Smooth muscle cell (in vitro differentiated cells): ENCODE measurements around the gene OXTR. TPM values are rescaled to one million over a fixed set of nuclear protein-coding genes. Genes with fewer than 3 reads are reported as not detected.

Source experiments
- DNase-seq: peaks from one replicate; lab custom pipeline; 2025; ENCODE audit not compliant: unreplicated experiment; lab: John Stamatoyannopoulos, UW
- H2AFZ ChIP-seq: fragments of 200-600 bp; sonication (generic); 2 replicates; pipeline ENCODE4 v1.6.0; 2016; ENCODE audit warnings: antibody characterized with exemption, low read depth, mild to moderate bottlenecking
- H3F3A ChIP-seq: fragments of 200-600 bp; sonication (generic); 2 replicates; pipeline ENCODE4 v1.6.0; 2017; ENCODE audit warnings: antibody characterized with exemption, low read depth
- H3K27ac ChIP-seq: fragments of 200-600 bp; sonication (generic); 2 replicates; pipeline ENCODE4 v1.5.1; 2016; ENCODE audit warnings: low read depth, mild to moderate bottlenecking
- H3K27me3 ChIP-seq: fragments of 200-600 bp; sonication (generic); 2 replicates; pipeline ENCODE4 v1.6.1; 2016; ENCODE audit warnings: low read depth, mild to moderate bottlenecking
- H3K36me3 ChIP-seq: fragments of 200-600 bp; sonication (generic); 2 replicates; pipeline ENCODE4 v1.5.1; 2016; ENCODE audit warnings: low read depth
- H3K4me1 ChIP-seq: fragments of 200-600 bp; sonication (generic); 2 replicates; pipeline ENCODE4 v1.5.1; 2016; ENCODE audit warnings: low read depth
- H3K4me2 ChIP-seq: fragments of 200-600 bp; sonication (generic); 2 replicates; pipeline ENCODE4 v1.6.0; 2016; ENCODE audit warnings: mild to moderate bottlenecking
- H3K4me3 ChIP-seq: fragments of 200-600 bp; sonication (generic); 2 replicates; pipeline ENCODE4 v1.5.1; 2016; ENCODE audit warnings: mild to moderate bottlenecking
- H3K79me2 ChIP-seq: fragments of 200-600 bp; sonication (generic); 2 replicates; pipeline ENCODE4 v1.6.0; 2016; ENCODE audit warnings: low read depth, mild to moderate bottlenecking
- H3K9ac ChIP-seq: fragments of 200-600 bp; sonication (generic); 2 replicates; pipeline ENCODE4 v1.6.0; 2016; ENCODE audit warnings: low read depth
- H3K9me3 ChIP-seq: fragments of 200-600 bp; sonication (generic); replicated peaks from 2 replicates; pipeline ENCODE4 v1.5.1; 2016; ENCODE audit warnings: low read depth
- H4K20me1 ChIP-seq: fragments of 200-600 bp; sonication (generic); 2 replicates; pipeline ENCODE4 v1.6.0; 2016; ENCODE audit warnings: low read depth
- WGBS: methylation state at CpG from one replicate; pipeline ENCODE4 v1.1.7; 2016; ENCODE audit warnings: low lambda C conversion rate; 5-methylcytosine and 5-hydroxymethylcytosine counted together
- polyA plus RNA-seq: library from polyadenylated mRNA; unstranded; fragments of >200 nt; fragmentation: Nextera tagmentation; extraction: Ambion mirVana; gene quantifications from 2 replicates; pipeline ENCODE4 v1.2.1, GENCODE V29; 2016
- total RNA-seq: library from RNA; depleted of rRNA; stranded (reverse); fragments of >200 nt; gene quantifications from 2 replicates; pipeline ENCODE4 v1.2.3, GENCODE V29; 2014
- TF ChIP-seq, protein P1 (sequence below): fragments of 200-600 bp; sonication (generic); IDR thresholded peaks from 2 replicates; pipeline ENCODE4 v1.5.1; 2017; ENCODE audit warnings: borderline replicate concordance, mild to moderate bottlenecking, antibody characterized with exemption; ENCODE audit not compliant: insufficient read depth, poor library complexity, severe bottlenecking

Gene OXTR
- total and polyA plus RNA-seq, 2 experiments from 2014 or later = 0.54 to 1.1 TPM

DNA sequence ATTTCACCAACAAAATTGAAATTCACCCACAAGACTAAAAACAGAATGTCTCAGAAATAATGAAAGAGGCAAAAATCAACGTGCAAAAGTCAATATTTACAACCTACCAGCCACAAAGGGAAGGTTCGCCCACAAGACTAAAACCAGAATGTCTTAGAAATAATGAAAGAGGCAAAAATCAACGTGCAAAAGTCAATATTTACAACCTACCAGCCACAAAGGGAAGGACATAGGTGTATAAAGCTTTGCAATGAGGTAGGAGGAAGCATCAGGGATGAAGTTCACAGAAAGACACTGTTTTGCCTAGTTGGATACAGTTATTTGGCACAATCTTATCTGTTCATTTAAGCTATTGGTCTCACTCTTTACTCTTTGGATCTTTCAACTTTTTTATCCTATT is 14.3 kb downstream of the OXTR start:
- H3K27ac ChIP-seq = no peak overlapping the region
- H4K20me1 ChIP-seq = no peaks in the 10 kb centered on the region
- no peaks in the 10 kb centered on the region for H3K4me1 ChIP-seq
- no peaks in the 10 kb centered on the region for H3K9me3 ChIP-seq
- H3K79me2 ChIP-seq = no peaks in the 10 kb centered on the region
- no peak overlapping the region for H3K9ac ChIP-seq
- no peaks in the 10 kb centered on the region for H3K27me3 ChIP-seq
- DNase-seq = no peak
- TF ChIP-seq, protein P1, sequence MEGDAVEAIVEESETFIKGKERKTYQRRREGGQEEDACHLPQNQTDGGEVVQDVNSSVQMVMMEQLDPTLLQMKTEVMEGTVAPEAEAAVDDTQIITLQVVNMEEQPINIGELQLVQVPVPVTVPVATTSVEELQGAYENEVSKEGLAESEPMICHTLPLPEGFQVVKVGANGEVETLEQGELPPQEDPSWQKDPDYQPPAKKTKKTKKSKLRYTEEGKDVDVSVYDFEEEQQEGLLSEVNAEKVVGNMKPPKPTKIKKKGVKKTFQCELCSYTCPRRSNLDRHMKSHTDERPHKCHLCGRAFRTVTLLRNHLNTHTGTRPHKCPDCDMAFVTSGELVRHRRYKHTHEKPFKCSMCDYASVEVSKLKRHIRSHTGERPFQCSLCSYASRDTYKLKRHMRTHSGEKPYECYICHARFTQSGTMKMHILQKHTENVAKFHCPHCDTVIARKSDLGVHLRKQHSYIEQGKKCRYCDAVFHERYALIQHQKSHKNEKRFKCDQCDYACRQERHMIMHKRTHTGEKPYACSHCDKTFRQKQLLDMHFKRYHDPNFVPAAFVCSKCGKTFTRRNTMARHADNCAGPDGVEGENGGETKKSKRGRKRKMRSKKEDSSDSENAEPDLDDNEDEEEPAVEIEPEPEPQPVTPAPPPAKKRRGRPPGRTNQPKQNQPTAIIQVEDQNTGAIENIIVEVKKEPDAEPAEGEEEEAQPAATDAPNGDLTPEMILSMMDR = no peak
- no peaks in the 10 kb centered on the region for H3F3A ChIP-seq
- 74% methylated on average over 3 of the region's 3 CpGs for WGBS
- no peak overlapping the region for H3K4me3 ChIP-seq
- no peak overlapping the region for H2AFZ ChIP-seq
- no peaks in the 10 kb centered on the region for H3K36me3 ChIP-seq
- H3K4me2 ChIP-seq = no peak overlapping the region

DNA sequence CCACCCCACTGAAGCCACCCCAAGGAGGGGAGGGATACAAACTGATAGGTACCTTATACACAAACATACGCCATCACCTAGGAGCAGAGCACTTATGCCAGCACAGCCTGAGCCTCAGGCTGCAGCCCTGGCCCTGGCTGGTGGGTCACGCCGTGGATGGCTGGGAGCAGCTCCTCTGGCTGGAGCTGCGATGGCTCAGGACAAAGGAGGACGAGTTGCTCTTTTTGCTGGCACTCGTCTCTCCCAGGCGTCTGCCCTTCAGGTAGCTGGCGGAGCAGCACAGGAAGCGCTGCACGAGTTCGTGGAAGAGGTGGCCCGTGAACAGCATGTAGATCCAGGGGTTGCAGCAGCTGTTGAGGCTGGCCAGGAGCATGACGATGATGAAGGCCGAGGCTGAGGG is 16.6 kb downstream of the OXTR start:
- no peaks in the 10 kb centered on the region for H3K27me3 ChIP-seq
- no peaks in the 10 kb centered on the region for H3K4me1 ChIP-seq
- no peaks in the 10 kb centered on the region for H3F3A ChIP-seq
- no peak overlapping the region for H3K27ac ChIP-seq
- H3K4me3 ChIP-seq = no peak overlapping the region
- no peak overlapping the region for H2AFZ ChIP-seq
- 97% methylated on average over 14 of the region's 14 CpGs for WGBS
- H3K9me3 ChIP-seq = no peaks in the 10 kb centered on the region
- no peak overlapping the region for H3K9ac ChIP-seq
- H4K20me1 ChIP-seq = no peaks in the 10 kb centered on the region
- H3K79me2 ChIP-seq = no peaks in the 10 kb centered on the region
- no peaks in the 10 kb centered on the region for H3K36me3 ChIP-seq
- DNase-seq = no peak
- TF ChIP-seq, protein P1 = no peak
- no peak overlapping the region for H3K4me2 ChIP-seq

DNA sequence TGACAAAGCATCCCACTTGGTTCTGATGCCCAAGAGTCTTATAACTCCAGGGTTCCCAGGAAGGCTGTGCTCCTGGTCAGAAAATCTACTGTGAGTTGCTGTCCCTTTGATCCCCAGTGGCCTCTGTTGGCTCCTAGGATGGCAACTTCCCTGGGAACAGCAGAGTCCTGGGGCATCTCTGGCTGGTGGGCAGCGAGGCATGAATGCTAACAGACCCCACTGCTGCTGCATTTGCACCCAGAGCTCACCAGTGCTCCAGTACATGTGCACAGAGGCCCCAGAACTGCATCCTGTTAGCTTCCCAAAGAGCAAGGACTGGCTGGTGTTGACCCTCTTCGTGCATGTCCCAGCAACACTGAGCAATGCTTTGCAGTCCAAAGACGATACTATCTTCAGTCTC is 20.1 kb downstream of the OXTR start:
- H3K4me3 ChIP-seq = no peak overlapping the region
- no peaks in the 10 kb centered on the region for H4K20me1 ChIP-seq
- H3K36me3 ChIP-seq = no peaks in the 10 kb centered on the region
- H3K27me3 ChIP-seq = no peaks in the 10 kb centered on the region
- H3K79me2 ChIP-seq = no peaks in the 10 kb centered on the region
- no peak overlapping the region for H3K27ac ChIP-seq
- H3F3A ChIP-seq = no peaks in the 10 kb centered on the region
- H3K4me1 ChIP-seq = no peaks in the 10 kb centered on the region
- 98% methylated on average over 3 of the region's 3 CpGs for WGBS
- H3K9ac ChIP-seq = no peak overlapping the region
- no peak overlapping the region for H2AFZ ChIP-seq
- no peak for DNase-seq
- H3K4me2 ChIP-seq = no peak overlapping the region
- no peaks in the 10 kb centered on the region for H3K9me3 ChIP-seq
- TF ChIP-seq, protein P1 = no peak

DNA sequence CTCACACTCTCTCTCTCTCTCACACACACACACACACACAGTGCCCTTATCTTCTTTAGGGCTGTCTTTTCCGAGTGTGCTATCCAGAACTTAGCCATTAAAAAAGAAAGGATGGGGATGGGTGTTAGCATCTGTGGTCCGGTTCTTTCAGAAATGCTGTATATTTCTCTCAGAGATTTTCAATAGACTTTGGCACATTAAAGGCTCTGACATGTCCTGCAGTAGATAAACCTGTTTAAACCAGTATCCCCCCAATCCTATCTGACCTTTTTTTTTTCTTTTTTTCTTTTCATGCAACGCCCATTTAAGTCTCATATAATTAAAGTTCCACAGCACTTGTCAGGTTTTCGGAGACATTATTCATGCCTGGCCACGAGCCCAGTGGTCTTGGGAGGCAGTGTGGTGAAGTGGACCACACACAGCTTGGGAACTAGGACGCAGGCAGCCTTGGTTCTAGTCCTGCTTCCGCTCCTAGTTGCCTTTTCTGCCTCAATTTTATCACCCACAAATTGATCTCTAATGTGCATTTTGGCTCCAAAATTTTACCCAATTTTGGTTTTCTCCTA is 22.6 kb downstream of the OXTR start:
- Histone ChIP-seq H3K27me3 (no peaks in the 10 kb centered on the region), H4K20me1 (no peaks in the 10 kb centered on the region), H3K79me2 (no peaks in the 10 kb centered on the region), H3K36me3 (no peaks in the 10 kb centered on the region), H3K4me1 (peaks cover 5% of the 10 kb centered on the region), H3K9ac (no peak overlapping the region), H3K9me3 (no peaks in the 10 kb centered on the region), H3K4me2 (no peak overlapping the region), H3K27ac (no peak overlapping the region), H3K4me3 (no peak overlapping the region), H2AFZ (no peak overlapping the region), H3F3A (no peaks in the 10 kb centered on the region)
- 80% methylated on average over 7 of the region's 7 CpGs for WGBS
- DNase-seq = no peak
- TF ChIP-seq, protein P1 = no peak
